Fibroblast of pulmonary artery (primary cell): ENCODE data around the gene ZFAND2B.

Experiments used
- DNase-seq: peaks from one replicate; pipeline ENCODE4 v3.0.0-alpha.2; 2010; ENCODE audit warnings: low read depth
- H3K4me3 ChIP-seq: replicated peaks from 2 replicates; pipeline ENCODE4 v1.5.1; 2011; ENCODE audit warnings: low read depth, mild to moderate bottlenecking, control low read depth, low read length, moderate library complexity
- CTCF ChIP-seq: IDR thresholded peaks from 2 replicates; pipeline ENCODE4 v1.5.1; 2011; ENCODE audit warnings: mild to moderate bottlenecking, control low read depth, low read length, inconsistent platforms; ENCODE audit errors: missing control alignments

The ZFAND2B gene

DNA sequence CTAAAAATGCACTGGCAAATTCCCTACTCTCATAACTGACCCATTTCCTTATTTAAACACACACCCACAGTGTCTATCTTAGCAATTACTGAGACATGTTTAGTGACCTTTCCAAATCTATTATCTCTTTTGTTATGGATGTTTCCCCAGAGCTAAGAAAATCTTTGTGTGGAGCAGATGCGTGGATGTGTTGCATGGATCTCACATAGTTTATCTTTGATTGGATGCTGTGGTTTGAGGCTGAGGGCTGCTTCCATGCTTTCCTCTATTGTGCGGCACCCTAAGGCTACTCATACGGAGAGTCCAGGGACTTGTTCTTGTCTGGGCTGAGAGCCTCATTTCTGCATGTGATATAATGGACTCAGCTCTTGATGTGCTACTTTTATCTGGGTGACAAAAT lies 27.7 kb downstream of the ZFAND2B start:
- H3K4me3 ChIP-seq = no peak overlapping the region
- no peak for TF ChIP-seq CTCF

GRCh38 chr2:219243291-219243761 lies 36.7 kb downstream of the ZFAND2B start:
- no peak for TF ChIP-seq CTCF
- H3K4me3 ChIP-seq = peak overlapping the region; percentile 40
- DNase-seq = peak; percentile 31

More for the DNA sequence above, 27.7 kb downstream of the ZFAND2B start:
- no peak for DNase-seq

DNA sequence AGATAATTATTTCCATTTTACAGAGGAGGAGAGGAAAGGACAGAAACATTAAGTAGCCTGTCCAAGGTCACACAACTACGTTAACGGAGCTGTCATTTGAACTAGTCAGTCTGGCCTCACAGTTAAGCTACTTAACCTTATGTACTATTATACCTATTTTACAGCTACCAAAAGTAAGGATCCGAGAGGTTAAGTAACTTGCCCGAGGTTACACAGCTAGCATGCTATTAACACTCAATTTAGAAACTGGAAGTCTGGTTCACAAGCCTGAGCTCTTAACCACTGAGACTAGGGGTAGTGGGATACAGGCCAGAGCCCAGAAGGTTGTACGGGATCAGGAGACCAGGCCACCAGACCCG lies 38.2 kb downstream of the ZFAND2B start:
- DNase-seq = no peak
- H3K4me3 ChIP-seq = peak overlapping the region; percentile 93
- no peak for TF ChIP-seq CTCF

- TF ChIP-seq CTCF = no peak
- DNase-seq = peak; percentile 95
- H3K4me3 ChIP-seq = peak within 1 kb of the TSS; percentile 93
Observed at GRCh38 chr2:219245148-219245898, 38.7 kb downstream of the ZFAND2B start, which contains the start of the genes GLB1L and STK16. TSS of gene GLB1L (minus strand) at chr2:219245444. CDS start at chr2:219243573, 1,871 bp downstream. TSS of gene STK16 (plus strand) at chr2:219245479. CDS start at chr2:219246000, 521 bp downstream.

DNA sequence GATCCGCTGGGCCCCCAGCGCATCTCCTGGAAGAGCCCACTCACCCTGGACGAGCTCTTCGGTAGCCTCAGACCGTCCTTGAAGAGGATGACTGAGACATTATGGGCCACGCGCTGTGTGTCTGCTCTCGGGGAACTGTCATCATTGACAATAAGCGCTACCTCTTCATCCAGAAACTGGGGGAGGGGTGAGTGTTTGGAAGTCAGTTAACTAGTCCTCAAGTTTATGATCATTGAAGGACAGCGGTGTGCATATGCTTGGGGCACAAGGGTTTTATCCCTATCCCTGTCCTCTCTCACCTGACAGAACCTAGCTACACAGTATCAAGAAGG lies 39.3 kb downstream of the ZFAND2B start:
- DNase-seq = no peak
- TF ChIP-seq CTCF = no peak
- H3K4me3 ChIP-seq = peak overlapping the region; percentile 93

DNA sequence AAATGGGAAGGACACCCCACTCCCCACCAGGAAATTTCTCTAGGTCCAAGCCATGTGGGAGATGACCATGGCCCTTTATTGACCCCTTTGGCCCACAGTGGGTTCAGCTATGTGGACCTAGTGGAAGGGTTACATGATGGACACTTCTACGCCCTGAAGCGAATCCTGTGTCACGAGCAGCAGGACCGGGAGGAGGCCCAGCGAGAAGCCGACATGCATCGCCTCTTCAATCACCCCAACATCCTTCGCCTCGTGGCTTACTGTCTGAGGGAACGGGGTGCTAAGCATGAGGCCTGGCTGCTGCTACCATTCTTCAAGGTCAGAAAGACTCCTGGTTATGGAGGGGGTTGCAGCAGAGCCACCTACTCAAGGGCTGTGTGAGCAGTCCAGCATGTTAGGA lies 40.0 kb downstream of the ZFAND2B start:
- DNase-seq = no peak

More for the DNA sequence above, 40.0 kb downstream of the ZFAND2B start:
- TF ChIP-seq CTCF = no peak
- H3K4me3 ChIP-seq = peak overlapping the region; percentile 93
